HepG2 (cell line): ENCODE results near the gene ZFPM1. TPM values are rescaled to one million over a fixed set of nuclear protein-coding genes. Genes with fewer than 3 reads are reported as not detected.

Experiments
- ADNP ChIP-seq: sonication (generic); formaldehyde crosslinking; IDR thresholded peaks from 2 replicates; pipeline ENCODE4 v1.4.0; 2020; ENCODE audit warnings: missing genetic modification reagents
- ATRX ChIP-seq: sonication (generic); formaldehyde crosslinking; IDR thresholded peaks from 2 replicates; pipeline ENCODE4 v1.4.0; 2020; ENCODE audit warnings: missing genetic modification reagents, borderline replicate concordance
- FOXC1 ChIP-seq: sonication (generic); formaldehyde crosslinking; IDR thresholded peaks from 2 replicates; pipeline ENCODE4 v1.8.0; 2022; ENCODE audit warnings: mild to moderate bottlenecking, missing genetic modification reagents, borderline replicate concordance
- IRF2 ChIP-seq: IDR thresholded peaks from 2 replicates; pipeline ENCODE4 v1.6.1; 2018; ENCODE audit warnings: missing genetic modification reagents, missing compliant biosample characterization
- MTA1 ChIP-seq: sonication (generic); formaldehyde crosslinking; IDR thresholded peaks from 2 replicates; pipeline ENCODE4 v1.4.0; 2020; ENCODE audit warnings: missing genetic modification reagents, mild to moderate bottlenecking, borderline replicate concordance
- MTERF4 ChIP-seq: sonication (generic); formaldehyde crosslinking; IDR thresholded peaks from 2 replicates; pipeline ENCODE4 v1.8.0; 2023; ENCODE audit warnings: mild to moderate bottlenecking, missing genetic modification reagents
- NCOA5 ChIP-seq: sonication (generic); formaldehyde crosslinking; IDR thresholded peaks from 2 replicates; pipeline ENCODE4 v1.4.0; 2020; ENCODE audit warnings: missing genetic modification reagents
- NONO ChIP-seq, 2 experiments: fragments of 450-650 bp in 1 of 2; sonication (generic) in 1 of 2; formaldehyde crosslinking in 1 of 2; IDR thresholded peaks in 1 of 2; conservative IDR thresholded peaks in 1 of 2; 2 replicates each; pipeline versions ENCODE4 v1.6.1 to v1.8.0; 2017 to 2022; ENCODE audit warnings: mild to moderate bottlenecking in 1 of 2, missing genetic modification reagents in 1 of 2, moderate library complexity in 1 of 2
- ZBTB46 ChIP-seq: sonication (generic); formaldehyde crosslinking; IDR thresholded peaks from 2 replicates; pipeline ENCODE4 v1.4.0; 2020; ENCODE audit warnings: mild to moderate bottlenecking, missing genetic modification reagents, borderline replicate concordance
- ZMAT5 ChIP-seq: sonication (generic); formaldehyde crosslinking; IDR thresholded peaks from 2 replicates; pipeline ENCODE4 v1.5.0; 2020; ENCODE audit warnings: mild to moderate bottlenecking, low read depth, missing genetic modification reagents, borderline replicate concordance
- ZNF282 ChIP-seq: fragments of 450-650 bp; IDR thresholded peaks from 2 replicates; pipeline ENCODE4 v1.6.1; 2018; ENCODE audit not compliant: partially characterized antibody
- ZNF317 ChIP-seq: sonication (generic); formaldehyde crosslinking; IDR thresholded peaks from 2 replicates; pipeline ENCODE4 v1.5.0; 2020; ENCODE audit warnings: mild to moderate bottlenecking, missing genetic modification reagents
- ZNF414 ChIP-seq: sonication (generic); formaldehyde crosslinking; IDR thresholded peaks from 2 replicates; pipeline ENCODE4 v1.5.0; 2020; ENCODE audit warnings: missing genetic modification reagents
- ZNF513 ChIP-seq: sonication (generic); formaldehyde crosslinking; conservative IDR thresholded peaks from 2 replicates; pipeline ENCODE4 v1.5.0; 2020; ENCODE audit warnings: missing genetic modification reagents
- ZNF567 ChIP-seq: sonication (generic); formaldehyde crosslinking; IDR thresholded peaks from 2 replicates; pipeline ENCODE4 v1.8.1; 2023; ENCODE audit warnings: mild to moderate bottlenecking, missing genetic modification reagents, borderline replicate concordance
- ZNF687 ChIP-seq: sonication (generic); formaldehyde crosslinking; IDR thresholded peaks from 2 replicates; pipeline ENCODE4 v1.5.1; 2020; ENCODE audit warnings: mild to moderate bottlenecking, missing genetic modification reagents, moderate library complexity
- ZNF724P ChIP-seq: sonication (generic); formaldehyde crosslinking; IDR thresholded peaks from 2 replicates; pipeline ENCODE4 v1.8.0; 2022; ENCODE audit warnings: missing genetic modification reagents, borderline replicate concordance
- ZNF878 ChIP-seq: sonication (generic); formaldehyde crosslinking; IDR thresholded peaks from 2 replicates; pipeline ENCODE4 v1.8.1; 2023; ENCODE audit warnings: mild to moderate bottlenecking, missing genetic modification reagents, moderate library complexity
- polyA plus RNA-seq, 8 experiments: library from polyadenylated mRNA; depleted of rRNA in 3 of 8; stranded (reverse) in 7 of 8; unstranded in 1 of 8; fragments of >200 nt; fragmentation: Illumina TruSeq in 4 of 8; extraction: Trizol in 4 of 8; gene quantifications; 2 replicates each; pipeline versions ENCODE4 v1.2.1 to v1.2.3, GENCODE V29; 2011 to 2016; ENCODE audit warnings: low read depth in 4 of 8, missing spikeins in 1 of 8, mixed read lengths in 1 of 8; ENCODE audit not compliant: insufficient read depth in 1 of 8
- total RNA-seq, 5 experiments: library from RNA; depleted of rRNA; stranded (reverse); fragments of >200 nt; fragmentation: Illumina TruSeq; extraction: Trizol; gene quantifications; 2 replicates each; pipeline ENCODE4 v1.2.3, GENCODE V29; 2016; ENCODE audit warnings: low read depth in 1 of 5

ZFPM1 gene
- total and polyA plus RNA-seq, 2 of the 13 experiments (the other 11 are each of a cell fraction or from before 2014, with no cell fraction given) = 1.3 to 3.8 TPM

- TF ChIP-seq ZBTB46 (CRISPR knock-in tag) (0 out of 2 replicates have a peak, but pooled peaks have one; percentile 66), ZMAT5 (CRISPR knock-in tag) (no peak), NCOA5 (CRISPR knock-in tag) (no peak), ZNF282 (no peak), IRF2 (no peak), NONO (IDR thresholded peaks at IDR 0.05) (no peak), NONO (CRISPR knock-in tag; conservative IDR thresholded peaks at IDR 0.05) (peak; percentile 47; the same call in 1 of the 2 replicates), ZNF513 (CRISPR knock-in tag) (no peak), ADNP (no peak), ZNF567 (no peak), ZNF317 (CRISPR knock-in tag) (no peak), ZNF878 (no peak), ZNF414 (CRISPR knock-in tag) (no peak), MTA1 (0 out of 2 replicates have a peak, but pooled peaks have one; percentile 33), FOXC1 (CRISPR knock-in tag) (peak; percentile 59), ATRX (CRISPR knock-in tag) (no peak), ZNF724P (CRISPR knock-in tag) (no peak), ZNF687 (peak; percentile 14; the same call in 1 of the 2 replicates), MTERF4 (CRISPR knock-in tag) (no peak)
These were observed 787 bp downstream of the ZFPM1 start (continued) for GRCh38 chr16:88453611-88454522.
